Tibial artery (tissue), 4 donors: ENCODE measurements around the gene IYD.

Source experiments
- DNase-seq, 2 donors: peaks; one replicate each; pipeline ENCODE4 v3.0.0-alpha.2; 2019
- H3K27ac ChIP-seq, 2 donors: fragments of 200-600 bp; sonication (generic) in 1 of 2; 1 replicate in 1 of 2; 2 replicates in 1 of 2; pipeline ENCODE4 v1.5.1; 2018 to 2019; ENCODE audit warnings: mild to moderate bottlenecking in 1 of 2
- H3K27me3 ChIP-seq, 2 donors: fragments of 200-600 bp; sonication (generic) in 1 of 2; one replicate each; pipeline versions ENCODE4 v1.5.1 to v1.6.0; 2016 to 2019
- H3K36me3 ChIP-seq, 3 donors: fragments of 200-600 bp; sonication (generic) in 2 of 3; one replicate each; pipeline ENCODE4 v1.5.1; 2016 to 2019; ENCODE audit warnings: mild to moderate bottlenecking in 2 of 3
- H3K4me1 ChIP-seq, 4 donors: fragments of 200-600 bp; sonication (generic) in 2 of 4; 1 replicate in 3 of 4; 2 replicates in 1 of 4; pipeline ENCODE4 v1.5.1; 2016 to 2019
- H3K4me3 ChIP-seq, 2 donors: fragments of 200-600 bp; sonication (generic) in 1 of 2; 1 replicate in 1 of 2; 2 replicates in 1 of 2; pipeline ENCODE4 v1.5.1; 2018 to 2019; ENCODE audit warnings: mild to moderate bottlenecking in 2 of 2
- H3K9me3 ChIP-seq, 3 donors: fragments of 200-600 bp; sonication (generic) in 1 of 3; one replicate each; pipeline ENCODE4 v1.5.1; 2016 to 2019
- intact Hi-C: fragments of 100-400 bp; cut with DNase I; formaldehyde crosslinking; loops from one replicate; pipeline ENCODE4 v1.15.0; 2023; ENCODE audit warnings: low total_unique reads
- TF ChIP-seq, protein P1 (sequence below), 2 experiments: fragments of 200-600 bp in 1 of 2; fragments of 450-650 bp in 1 of 2; IDR thresholded peaks; one replicate each; pipeline ENCODE4 v1.5.1; 2017 to 2019; ENCODE audit warnings: antibody characterized with exemption in 2 of 2, mild to moderate bottlenecking in 1 of 2, moderate library complexity in 1 of 2

The IYD gene

DNA sequence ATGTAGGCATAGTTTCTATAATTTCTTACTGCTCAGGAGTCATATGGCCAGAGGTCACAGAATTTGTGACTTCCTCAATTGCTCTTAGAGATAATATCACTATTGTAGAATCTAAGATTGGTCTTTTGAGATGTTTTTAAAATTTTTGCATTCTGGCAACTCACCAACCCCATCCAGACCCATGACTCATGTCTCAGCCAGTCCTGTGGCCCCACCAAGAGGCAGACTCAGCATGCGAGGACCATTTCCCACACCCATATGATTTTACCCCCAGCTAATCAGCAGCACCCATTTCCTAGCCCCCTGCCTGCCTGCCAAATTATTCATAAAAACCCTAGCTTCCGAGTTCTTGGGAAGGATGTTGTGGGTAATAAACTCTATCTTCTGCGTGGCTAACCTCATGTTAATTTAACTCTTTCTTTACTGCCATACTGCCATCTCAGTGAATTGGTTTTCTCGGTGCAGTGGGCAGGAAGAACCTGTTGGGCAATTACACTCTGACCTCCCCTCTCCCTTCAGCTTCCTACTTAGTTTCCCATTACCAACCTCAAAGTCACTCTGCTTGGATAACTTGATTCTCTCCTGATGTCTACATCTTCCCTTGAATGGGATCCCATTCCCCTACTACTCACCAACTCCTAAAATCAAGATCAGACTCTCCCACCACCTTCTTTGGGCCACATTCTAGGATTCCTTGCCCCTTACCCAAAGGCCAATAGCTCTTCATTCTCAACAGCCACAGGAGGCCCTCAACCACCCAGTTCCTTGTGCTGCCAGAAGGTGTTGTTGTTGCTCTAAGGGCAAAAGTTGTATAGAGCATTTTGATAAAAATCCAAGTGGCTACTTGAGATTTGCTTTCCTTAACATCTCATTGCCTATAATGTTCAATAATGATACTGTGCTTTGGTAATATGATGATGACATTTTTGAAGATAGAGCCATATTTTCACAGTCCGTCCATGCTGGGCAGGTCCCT is 16.2 kb upstream of the IYD start:
- Histone ChIP-seq H3K27ac (no peak overlapping the region), H3K9me3 (no peaks in the 10 kb centered on the region), H3K36me3 (no peaks in the 10 kb centered on the region), H3K4me1 (no peaks in the 10 kb centered on the region), H3K4me3 (no peak overlapping the region), H3K27me3 (no peaks in the 10 kb centered on the region)
- intact Hi-C loops: no loop called here
- no peak for DNase-seq
- TF ChIP-seq, protein P1, sequence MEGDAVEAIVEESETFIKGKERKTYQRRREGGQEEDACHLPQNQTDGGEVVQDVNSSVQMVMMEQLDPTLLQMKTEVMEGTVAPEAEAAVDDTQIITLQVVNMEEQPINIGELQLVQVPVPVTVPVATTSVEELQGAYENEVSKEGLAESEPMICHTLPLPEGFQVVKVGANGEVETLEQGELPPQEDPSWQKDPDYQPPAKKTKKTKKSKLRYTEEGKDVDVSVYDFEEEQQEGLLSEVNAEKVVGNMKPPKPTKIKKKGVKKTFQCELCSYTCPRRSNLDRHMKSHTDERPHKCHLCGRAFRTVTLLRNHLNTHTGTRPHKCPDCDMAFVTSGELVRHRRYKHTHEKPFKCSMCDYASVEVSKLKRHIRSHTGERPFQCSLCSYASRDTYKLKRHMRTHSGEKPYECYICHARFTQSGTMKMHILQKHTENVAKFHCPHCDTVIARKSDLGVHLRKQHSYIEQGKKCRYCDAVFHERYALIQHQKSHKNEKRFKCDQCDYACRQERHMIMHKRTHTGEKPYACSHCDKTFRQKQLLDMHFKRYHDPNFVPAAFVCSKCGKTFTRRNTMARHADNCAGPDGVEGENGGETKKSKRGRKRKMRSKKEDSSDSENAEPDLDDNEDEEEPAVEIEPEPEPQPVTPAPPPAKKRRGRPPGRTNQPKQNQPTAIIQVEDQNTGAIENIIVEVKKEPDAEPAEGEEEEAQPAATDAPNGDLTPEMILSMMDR (IDR thresholded peaks at IDR 0.05): no peak

- Histone ChIP-seq H3K27me3 (no peaks in the 10 kb centered on the region), H3K36me3 (no peaks in the 10 kb centered on the region), H3K27ac (no peak overlapping the region), H3K4me3 (no peak overlapping the region), H3K9me3 (no peaks in the 10 kb centered on the region), H3K4me1 (no peaks in the 10 kb centered on the region)
- TF ChIP-seq, protein P1 (IDR thresholded peaks at IDR 0.05): no peak
- intact Hi-C loops: no loop called here
- DNase-seq: no peak
Measured at GRCh38 chr6:150353445-150353844, 15.4 kb upstream of the IYD start.

DNA sequence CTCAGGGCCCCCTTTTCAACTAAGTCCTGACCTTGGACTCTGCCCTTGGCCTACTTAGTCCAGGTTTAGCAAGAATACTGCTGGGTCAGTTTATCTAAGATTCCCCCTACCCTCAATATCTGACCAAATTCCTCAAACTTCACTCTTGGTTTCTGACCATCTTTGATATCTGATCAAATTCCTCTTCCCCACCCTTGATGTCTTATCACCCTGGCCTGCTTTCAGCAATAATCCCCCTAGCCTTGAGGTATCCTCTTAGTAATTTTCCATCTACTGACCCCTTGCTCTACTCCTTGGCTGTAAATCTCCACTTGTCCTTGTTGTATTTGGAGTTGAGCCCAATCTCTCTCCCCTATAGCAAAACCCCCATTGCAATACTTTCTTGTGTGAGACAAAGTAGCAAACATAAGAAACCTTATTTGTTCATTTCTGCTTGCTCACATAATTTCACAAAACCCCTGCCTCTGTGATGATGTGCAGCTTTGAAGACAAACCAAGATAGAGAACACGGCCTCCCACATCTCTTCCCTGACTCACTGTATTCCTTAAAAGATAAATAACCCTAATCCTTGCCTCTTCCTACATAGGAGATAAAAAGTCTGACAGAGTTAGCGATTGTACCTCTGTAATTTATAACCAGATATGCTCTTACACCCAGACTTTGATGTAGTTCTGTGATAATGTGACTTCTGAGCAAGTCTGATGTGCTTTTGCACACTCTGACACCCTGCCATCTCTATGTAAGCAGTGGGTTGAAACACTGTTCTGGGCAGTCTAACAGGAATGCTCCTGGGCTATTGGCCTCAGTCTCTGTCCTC is 13.8 kb upstream of the IYD start:
- Histone ChIP-seq H3K27ac (no peak overlapping the region), H3K4me3 (no peak overlapping the region), H3K27me3 (no peaks in the 10 kb centered on the region), H3K36me3 (no peaks in the 10 kb centered on the region), H3K9me3 (no peaks in the 10 kb centered on the region), H3K4me1 (no peaks in the 10 kb centered on the region)
- TF ChIP-seq, protein P1 (IDR thresholded peaks at IDR 0.05): no peak
- intact Hi-C loops: no loop called here
- no peak for DNase-seq

DNA sequence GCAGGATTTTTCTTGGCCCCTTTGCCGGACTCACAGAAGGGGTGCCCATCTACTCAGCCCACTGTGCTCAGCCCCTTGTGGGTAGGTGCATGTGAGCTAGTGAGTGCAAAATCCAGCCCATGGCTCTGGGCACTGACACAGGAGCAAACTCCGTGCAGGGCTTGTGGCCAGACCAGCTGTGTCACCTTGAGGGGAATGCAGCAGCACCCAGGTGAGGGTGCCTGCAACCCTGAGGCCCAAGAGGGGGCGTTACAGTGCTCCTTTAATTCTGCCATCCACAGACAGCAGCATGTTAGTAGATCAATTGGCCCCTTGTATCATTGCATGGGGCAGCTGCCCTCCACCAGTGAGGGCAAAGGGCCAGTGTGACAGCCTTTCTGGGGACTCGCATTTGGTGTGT is 12.9 kb upstream of the IYD start:
- no peaks in the 10 kb centered on the region for H3K4me1 ChIP-seq
- TF ChIP-seq, protein P1 (IDR thresholded peaks at IDR 0.05): no peak
- no peak for DNase-seq
- no peak overlapping the region for H3K4me3 ChIP-seq
- intact Hi-C loops: no loop called here
- no peaks in the 10 kb centered on the region for H3K9me3 ChIP-seq
- no peak overlapping the region for H3K27ac ChIP-seq
- H3K27me3 ChIP-seq: no peaks in the 10 kb centered on the region
- H3K36me3 ChIP-seq: no peaks in the 10 kb centered on the region

DNA sequence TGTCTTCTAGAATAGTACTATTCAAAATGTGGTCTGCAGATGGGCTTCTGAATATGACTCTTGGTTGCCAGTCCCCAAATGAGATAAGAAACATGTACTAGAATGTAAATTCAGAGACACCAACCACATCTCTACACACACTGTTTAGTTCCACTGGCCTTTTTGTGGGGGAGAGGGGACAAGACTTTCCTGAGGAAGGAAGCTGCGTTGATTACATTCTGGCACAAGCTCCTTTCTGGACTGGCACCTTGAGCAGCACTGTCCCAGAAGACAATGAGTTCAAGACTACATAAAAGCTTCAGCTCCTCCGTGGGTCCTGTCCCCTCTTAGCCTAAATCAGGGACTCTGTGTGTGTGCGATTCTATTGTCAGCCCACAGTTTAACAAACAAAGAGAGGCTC is 6.9 kb upstream of the IYD start:
- H3K9me3 ChIP-seq: no peaks in the 10 kb centered on the region

More for the DNA sequence above, 6.9 kb upstream of the IYD start:
- DNase-seq: no peak
- no peaks in the 10 kb centered on the region for H3K27me3 ChIP-seq
- H3K36me3 ChIP-seq: no peaks in the 10 kb centered on the region
- intact Hi-C loops: no loop called here
- no peaks in the 10 kb centered on the region for H3K4me1 ChIP-seq
- no peak overlapping the region for H3K4me3 ChIP-seq
- no peak overlapping the region for H3K27ac ChIP-seq
- TF ChIP-seq, protein P1 (IDR thresholded peaks at IDR 0.05): no peak
